HG03139 (cell line): ENCODE data around the gene PICK1.
"Not testable (repeated sequence)": the region's sequence is repeated elsewhere in the genome, so short reads cannot be mapped to it uniquely, and the experiment has no call there.

Source experiments
- ATAC-seq: cut with Tn5 transposase; IDR thresholded peaks from one replicate; pipeline ENCODE4 v1.9.1; 2021; ENCODE audit not compliant: unreplicated experiment

PICK1 gene

DNA sequence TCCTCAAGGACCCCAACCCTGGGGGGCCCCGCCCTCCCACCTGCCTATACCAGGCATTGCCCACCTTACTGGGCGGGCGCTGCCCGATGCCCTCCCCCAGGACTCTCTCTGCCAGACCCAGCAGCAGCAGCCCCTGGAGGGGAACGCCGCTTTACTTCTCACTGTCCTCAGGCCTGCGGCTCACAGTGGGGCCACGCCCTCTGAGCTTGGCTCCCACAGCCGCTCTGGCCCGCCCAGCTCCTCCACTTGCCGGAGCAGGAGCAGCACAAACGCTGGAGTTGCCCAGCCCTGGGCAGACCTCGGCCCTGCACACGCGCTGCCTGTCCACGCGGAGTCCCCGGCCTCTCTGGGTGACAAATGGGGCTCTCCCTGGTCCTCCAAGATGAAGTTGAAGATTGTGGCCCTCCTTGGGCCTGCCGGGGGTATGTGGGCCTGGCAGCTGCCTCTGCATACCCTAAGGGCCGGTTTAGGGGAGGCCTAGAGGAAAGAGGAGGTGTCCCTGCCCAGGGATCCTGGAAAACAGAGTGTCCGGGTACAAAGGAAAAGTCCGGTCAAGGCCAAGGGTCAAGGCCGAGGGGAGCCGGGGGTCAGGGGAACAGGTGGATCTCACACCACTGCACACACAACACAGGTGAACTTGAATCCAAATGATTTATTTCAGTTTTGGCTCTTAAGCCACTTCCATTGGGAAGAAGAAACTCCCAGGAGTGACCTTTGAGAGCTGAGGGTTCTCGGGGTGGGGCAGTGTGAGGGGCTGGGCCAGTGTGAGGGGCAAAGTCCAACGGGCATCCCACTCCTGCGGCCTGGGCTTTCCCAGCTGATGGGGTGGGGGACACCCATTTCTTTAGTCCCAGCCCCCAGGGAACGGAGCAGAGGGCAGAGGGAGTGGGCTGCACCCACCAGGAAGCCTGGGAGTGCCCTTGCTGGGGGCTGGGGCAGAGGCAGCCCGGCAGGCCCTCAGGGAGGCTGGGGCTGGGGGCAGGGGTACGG, 54.0 kb downstream of the PICK1 start:
- ATAC-seq, result no peak

GRCh38 chr22:38111925-38112355, 54.7 kb downstream of the PICK1 start:
- ATAC-seq, result no peak

DNA sequence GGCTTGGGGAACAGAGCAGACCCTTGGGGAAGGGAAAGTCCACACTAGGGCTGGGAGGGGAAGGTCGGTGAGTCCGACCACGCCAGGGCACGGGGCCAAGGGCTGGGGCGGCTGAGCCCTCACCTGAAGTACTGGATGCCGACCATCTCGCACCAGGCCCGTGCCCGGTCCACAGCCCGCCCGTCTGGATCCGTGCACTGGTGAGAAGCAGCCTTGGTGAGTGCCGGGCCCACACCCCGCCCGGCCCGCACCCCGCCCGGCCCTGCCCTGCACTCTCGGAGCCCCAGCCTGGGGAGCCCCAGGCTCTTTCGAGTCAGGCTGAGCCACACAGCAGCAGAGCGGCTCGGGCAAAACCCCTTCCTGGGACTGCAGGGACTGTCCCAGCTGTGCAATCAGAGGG, 55.2 kb downstream of the PICK1 start:
- no peak for ATAC-seq

- no peak for ATAC-seq
Observed at GRCh38 chr22:38114484-38115398, 57.5 kb downstream of the PICK1 start.

- no peak for ATAC-seq
Observed at GRCh38 chr22:38115423-38116205, 58.4 kb downstream of the PICK1 start.

- ATAC-seq, result not testable (repeated sequence)
Observed at GRCh38 chr22:38117556-38117955, 60.4 kb downstream of the PICK1 start.

GRCh38 chr22:38118182-38118581, 61.0 kb downstream of the PICK1 start:
- ATAC-seq, result no peak

- ATAC-seq, result not testable (repeated sequence)
Observed at GRCh38 chr22:38118747-38119146, 61.5 kb downstream of the PICK1 start.

DNA sequence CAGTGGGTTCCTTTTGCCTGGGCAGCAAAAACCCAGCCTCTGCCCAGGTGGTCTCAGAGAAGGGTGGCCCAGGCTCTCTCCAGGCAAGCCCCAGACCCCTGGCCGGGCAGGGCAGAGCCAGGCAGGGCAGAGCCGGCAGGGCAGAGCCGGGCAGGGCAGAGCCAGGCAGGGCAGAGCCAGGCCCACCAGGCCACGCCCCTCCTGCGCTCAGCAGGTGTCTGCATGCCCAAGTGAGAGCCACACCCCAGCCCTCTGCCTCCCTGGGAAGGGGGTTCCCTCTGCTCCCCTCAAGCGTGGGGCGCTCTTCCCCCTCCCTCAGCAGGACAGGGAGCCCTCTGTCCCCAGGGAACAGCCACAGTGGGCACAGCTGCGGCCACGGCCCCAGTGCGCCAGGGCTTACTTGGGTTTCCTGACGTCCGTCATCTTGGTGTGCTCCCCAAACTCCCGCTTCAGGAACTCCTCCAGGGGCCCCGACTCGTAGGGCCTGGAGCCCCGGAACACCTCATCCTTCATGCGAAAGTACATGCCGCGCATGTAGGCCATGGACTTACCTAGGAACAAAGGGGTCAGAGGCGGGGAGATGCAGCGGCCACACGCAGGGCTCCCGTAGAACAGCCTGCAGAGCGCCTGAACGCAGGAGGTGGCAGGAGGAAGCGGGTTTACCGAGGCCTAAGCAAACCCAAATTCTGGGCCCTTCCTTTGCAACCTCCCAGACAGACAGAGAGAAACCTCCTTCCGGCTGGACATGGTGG, 63.3 kb downstream of the PICK1 start:
- ATAC-seq, result no peak

DNA sequence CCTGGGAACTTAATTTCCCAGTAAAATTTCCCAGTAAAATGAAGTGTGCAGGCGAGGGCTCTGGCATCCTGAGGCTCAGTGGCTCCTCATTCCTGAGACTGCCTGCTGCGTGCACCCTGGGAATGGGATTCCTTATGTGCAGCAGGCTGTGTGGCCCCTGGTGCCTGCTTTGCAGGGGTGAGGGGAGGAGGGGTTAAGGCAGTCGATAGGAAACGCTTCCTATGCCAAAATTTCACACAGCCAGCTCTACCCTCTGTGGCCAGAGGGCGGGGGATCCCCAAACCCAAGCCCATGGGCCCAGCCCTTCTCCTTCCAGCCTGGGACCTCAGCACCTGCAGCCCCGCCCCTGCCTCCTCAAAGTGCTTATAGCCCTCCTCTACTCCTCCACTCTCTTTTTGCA, 65.4 kb downstream of the PICK1 start:
- ATAC-seq, result no peak

GRCh38 chr22:38124236-38124974, 67.2 kb downstream of the PICK1 start:
- no peak for ATAC-seq

DNA sequence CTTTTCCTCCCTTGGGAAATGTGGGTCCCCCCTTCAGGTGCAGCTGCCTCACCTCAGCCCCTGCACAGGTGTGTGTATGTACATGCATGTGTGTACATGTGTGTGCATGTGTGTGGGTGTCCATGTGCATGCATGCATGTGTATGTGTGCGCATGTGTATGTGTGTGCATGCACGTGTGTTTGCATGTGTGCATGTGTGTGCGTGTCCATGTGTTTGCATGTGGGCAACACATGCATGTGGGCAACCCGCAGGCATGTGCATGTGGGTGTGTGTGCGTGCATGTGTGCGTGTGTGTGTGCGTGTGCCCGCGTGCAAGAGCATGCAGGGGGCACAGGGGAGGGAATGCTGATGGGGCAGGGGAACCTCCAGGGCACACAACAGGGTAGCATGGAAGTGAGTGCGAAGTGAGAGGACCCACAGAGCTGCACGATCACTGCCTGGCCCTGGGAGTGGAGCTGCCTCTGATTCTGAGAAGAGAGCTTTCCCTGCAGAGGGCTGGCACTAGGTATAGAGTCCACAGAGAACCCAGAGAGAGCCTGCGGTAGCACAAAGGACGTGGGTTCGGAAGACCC, 67.9 kb downstream of the PICK1 start:
- no peak for ATAC-seq
